Measurements from ENCODE around the gene TRIM65.

DNA sequence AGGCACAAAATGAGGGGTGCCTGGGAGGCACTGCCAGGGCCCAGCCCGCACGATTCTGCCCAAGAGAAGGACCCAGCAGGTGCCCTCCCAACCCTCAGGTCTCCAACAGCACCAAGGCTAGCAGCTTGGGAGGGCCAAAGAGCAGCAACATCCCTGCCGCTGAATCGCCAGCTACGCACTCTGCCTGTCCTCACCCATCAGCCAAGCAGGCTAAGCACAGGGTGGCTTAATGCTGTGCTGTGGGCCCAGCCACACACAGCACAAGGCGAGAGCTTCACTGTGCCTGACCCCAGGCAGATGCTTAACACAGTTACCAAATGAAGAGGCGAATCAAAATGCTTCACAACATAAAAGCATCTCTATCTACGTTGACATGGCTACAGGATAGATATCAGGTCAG is 18.5 kb upstream of the TRIM65 start:
- TF ChIP-seq, protein P1, sequence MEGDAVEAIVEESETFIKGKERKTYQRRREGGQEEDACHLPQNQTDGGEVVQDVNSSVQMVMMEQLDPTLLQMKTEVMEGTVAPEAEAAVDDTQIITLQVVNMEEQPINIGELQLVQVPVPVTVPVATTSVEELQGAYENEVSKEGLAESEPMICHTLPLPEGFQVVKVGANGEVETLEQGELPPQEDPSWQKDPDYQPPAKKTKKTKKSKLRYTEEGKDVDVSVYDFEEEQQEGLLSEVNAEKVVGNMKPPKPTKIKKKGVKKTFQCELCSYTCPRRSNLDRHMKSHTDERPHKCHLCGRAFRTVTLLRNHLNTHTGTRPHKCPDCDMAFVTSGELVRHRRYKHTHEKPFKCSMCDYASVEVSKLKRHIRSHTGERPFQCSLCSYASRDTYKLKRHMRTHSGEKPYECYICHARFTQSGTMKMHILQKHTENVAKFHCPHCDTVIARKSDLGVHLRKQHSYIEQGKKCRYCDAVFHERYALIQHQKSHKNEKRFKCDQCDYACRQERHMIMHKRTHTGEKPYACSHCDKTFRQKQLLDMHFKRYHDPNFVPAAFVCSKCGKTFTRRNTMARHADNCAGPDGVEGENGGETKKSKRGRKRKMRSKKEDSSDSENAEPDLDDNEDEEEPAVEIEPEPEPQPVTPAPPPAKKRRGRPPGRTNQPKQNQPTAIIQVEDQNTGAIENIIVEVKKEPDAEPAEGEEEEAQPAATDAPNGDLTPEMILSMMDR (IDR thresholded peaks at IDR 0.05; ENCODE audit: insufficient read depth, low read length), result no peak
- TF ChIP-seq SPI1 (IDR thresholded peaks at IDR 0.05; ENCODE audit: borderline replicate concordance, low read depth), result no peak
- no peak for TF ChIP-seq POLR2AphosphoS5 (IDR thresholded peaks at IDR 0.05; ENCODE audit: low read depth)
- TF ChIP-seq, protein P2, sequence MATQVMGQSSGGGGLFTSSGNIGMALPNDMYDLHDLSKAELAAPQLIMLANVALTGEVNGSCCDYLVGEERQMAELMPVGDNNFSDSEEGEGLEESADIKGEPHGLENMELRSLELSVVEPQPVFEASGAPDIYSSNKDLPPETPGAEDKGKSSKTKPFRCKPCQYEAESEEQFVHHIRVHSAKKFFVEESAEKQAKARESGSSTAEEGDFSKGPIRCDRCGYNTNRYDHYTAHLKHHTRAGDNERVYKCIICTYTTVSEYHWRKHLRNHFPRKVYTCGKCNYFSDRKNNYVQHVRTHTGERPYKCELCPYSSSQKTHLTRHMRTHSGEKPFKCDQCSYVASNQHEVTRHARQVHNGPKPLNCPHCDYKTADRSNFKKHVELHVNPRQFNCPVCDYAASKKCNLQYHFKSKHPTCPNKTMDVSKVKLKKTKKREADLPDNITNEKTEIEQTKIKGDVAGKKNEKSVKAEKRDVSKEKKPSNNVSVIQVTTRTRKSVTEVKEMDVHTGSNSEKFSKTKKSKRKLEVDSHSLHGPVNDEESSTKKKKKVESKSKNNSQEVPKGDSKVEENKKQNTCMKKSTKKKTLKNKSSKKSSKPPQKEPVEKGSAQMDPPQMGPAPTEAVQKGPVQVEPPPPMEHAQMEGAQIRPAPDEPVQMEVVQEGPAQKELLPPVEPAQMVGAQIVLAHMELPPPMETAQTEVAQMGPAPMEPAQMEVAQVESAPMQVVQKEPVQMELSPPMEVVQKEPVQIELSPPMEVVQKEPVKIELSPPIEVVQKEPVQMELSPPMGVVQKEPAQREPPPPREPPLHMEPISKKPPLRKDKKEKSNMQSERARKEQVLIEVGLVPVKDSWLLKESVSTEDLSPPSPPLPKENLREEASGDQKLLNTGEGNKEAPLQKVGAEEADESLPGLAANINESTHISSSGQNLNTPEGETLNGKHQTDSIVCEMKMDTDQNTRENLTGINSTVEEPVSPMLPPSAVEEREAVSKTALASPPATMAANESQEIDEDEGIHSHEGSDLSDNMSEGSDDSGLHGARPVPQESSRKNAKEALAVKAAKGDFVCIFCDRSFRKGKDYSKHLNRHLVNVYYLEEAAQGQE (IDR thresholded peaks at IDR 0.05; ENCODE audit: insufficient replicate concordance, low read depth), result no peak

All from HL-60 (cell line).